Lung microvascular endothelial cell (primary cell): ENCODE results near the gene NFATC1. TPM values are rescaled to one million over a fixed set of nuclear protein-coding genes. Genes with fewer than 3 reads are reported as not detected.

Experiments
- DNase-seq, 2 donors: peaks; one replicate each; pipeline versions ENCODE4 v3.0.0 to v3.0.0-alpha.2; 2010; ENCODE audit warnings: low read depth in 2 of 2
- total RNA-seq: library from RNA; depleted of rRNA; stranded (reverse); fragments of >200 nt; gene quantifications from 2 replicates; pipeline ENCODE4 v1.2.1, GENCODE V29; 2014

The NFATC1 gene
- total RNA-seq, 1 donor from 2014 or later, result 20.8 TPM

GRCh38 chr18:79506191-79507075 lies 110.7 kb downstream of the NFATC1 start:
- DNase-seq, result peak in 1 of 2 donors; percentile 44

- peak; percentile 81 to 98 for DNase-seq
Observed at GRCh38 chr18:79507076-79507545, 111.4 kb downstream of the NFATC1 start.

- DNase-seq, result peak; percentile 85 to 96
Observed at GRCh38 chr18:79507546-79508480, 112.1 kb downstream of the NFATC1 start.

GRCh38 chr18:79508565-79509535 lies 113.1 kb downstream of the NFATC1 start:
- no peak for DNase-seq

- DNase-seq, result no peak
Observed at GRCh38 chr18:79509536-79509930, 113.8 kb downstream of the NFATC1 start.

GRCh38 chr18:79510046-79510685 lies 114.4 kb downstream of the NFATC1 start:
- no peak for DNase-seq

- no peak for DNase-seq
Observed at GRCh38 chr18:79510731-79511241, 115.1 kb downstream of the NFATC1 start.

GRCh38 chr18:79511271-79511670 lies 115.5 kb downstream of the NFATC1 start:
- DNase-seq, result no peak

- no peak for DNase-seq
Observed at GRCh38 chr18:79511671-79512301, 116.1 kb downstream of the NFATC1 start.

GRCh38 chr18:79512461-79513380 lies 117.0 kb downstream of the NFATC1 start:
- DNase-seq, result no peak

GRCh38 chr18:79513381-79514081 lies 117.8 kb downstream of the NFATC1 start:
- no peak for DNase-seq

- no peak for DNase-seq
Observed at GRCh38 chr18:79515331-79515730, 119.6 kb downstream of the NFATC1 start.

GRCh38 chr18:79515944-79516351 lies 120.2 kb downstream of the NFATC1 start:
- peak in 1 of 2 donors; percentile 62 for DNase-seq

- DNase-seq, result no peak
Observed at GRCh38 chr18:79516441-79516931, 120.8 kb downstream of the NFATC1 start.

GRCh38 chr18:79517341-79517740 lies 121.6 kb downstream of the NFATC1 start:
- DNase-seq, result peak in 1 of 2 donors; percentile 46

GRCh38 chr18:79518028-79518682 lies 122.4 kb downstream of the NFATC1 start:
- DNase-seq, result no peak

- no peak for DNase-seq
Observed at GRCh38 chr18:79518683-79519128, 123.0 kb downstream of the NFATC1 start.
